ENCODE measurements around the gene PTPMT1.
"Not testable (repeated sequence)": the region's sequence is repeated elsewhere in the genome, so short reads cannot be mapped to it uniquely, and the experiment has no call there.

DNA sequence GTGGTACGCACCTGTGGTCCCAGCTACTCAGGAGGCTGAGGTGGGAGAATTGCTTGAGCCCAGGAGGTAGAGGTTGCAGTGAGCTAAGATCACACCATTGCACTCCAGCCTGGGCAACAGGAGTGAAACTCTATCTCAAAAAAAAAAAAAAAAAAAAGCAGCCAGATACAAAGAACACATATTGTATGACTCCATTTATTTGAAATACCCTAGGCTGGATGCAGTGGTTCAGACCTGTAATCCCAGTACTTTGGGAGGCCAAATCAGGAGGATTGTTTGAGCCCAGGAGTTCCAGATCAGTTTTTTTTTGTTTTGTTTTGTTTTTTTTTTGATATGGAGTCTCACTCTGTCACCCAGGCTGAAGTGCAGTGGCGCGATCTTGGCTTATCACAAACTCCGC is 3.0 kb upstream of the PTPMT1 start:
- not testable (repeated sequence) for TF ChIP-seq POLR2A (IDR thresholded peaks at IDR 0.05; ENCODE audit: low read length); GATA1 (IDR thresholded peaks at IDR 0.05; ENCODE audit: low read depth, low read length)

All from erythroblast (primary cell).